Stomach (tissue), 4 donors: ENCODE measurements around the gene ADD2.
"Not testable (repeated sequence)": the region's sequence is repeated elsewhere in the genome, so short reads cannot be mapped to it uniquely, and the experiment has no call there.

Experiments
- CTCF ChIP-seq, 7 experiments: fragments of 450-650 bp in 4 of 7; fragments of 200-600 bp in 3 of 7; sonication (generic) in 3 of 7; IDR thresholded peaks; one replicate each; pipeline ENCODE4 v1.5.1; 2016 to 2019; ENCODE audit warnings: antibody characterized with exemption in 7 of 7, control low read depth in 2 of 7, mild to moderate bottlenecking in 1 of 7
- EP300 ChIP-seq: sonication (generic); formaldehyde crosslinking; IDR thresholded peaks from one replicate; pipeline ENCODE4 v1.6.1; 2017; ENCODE audit warnings: antibody characterized with exemption
- POLR2A ChIP-seq, 4 donors: fragments of 450-650 bp; IDR thresholded peaks; one replicate each; pipeline ENCODE4 v1.6.1; 2016; ENCODE audit warnings: antibody characterized with exemption in 4 of 4, control low read depth in 2 of 4, mild to moderate bottlenecking in 1 of 4, moderate library complexity in 1 of 4
- POLR2AphosphoS5 ChIP-seq, 3 donors: sonication (generic); formaldehyde crosslinking; IDR thresholded peaks; one replicate each; pipeline ENCODE4 v1.6.1; 2016; ENCODE audit warnings: antibody characterized with exemption in 3 of 3

- TF ChIP-seq CTCF (IDR thresholded peaks at IDR 0.05); POLR2A (IDR thresholded peaks at IDR 0.05); EP300; POLR2AphosphoS5 (IDR thresholded peaks at IDR 0.05): not testable (repeated sequence)
These were observed 30.0 kb upstream of the ADD2 start for GRCh38 chr2:70797996-70798395.
